Activated T-cell treated with anti-CD3 and anti-CD28 coated beads for 1 hour (primary cell): Measurements from ENCODE around the gene TPPP2.

Experiments
- DNase-seq: peaks from one replicate; pipeline ENCODE4 v3.0.0-alpha.2; 2020; ENCODE audit warnings: low read depth

TPPP2 gene

DNA sequence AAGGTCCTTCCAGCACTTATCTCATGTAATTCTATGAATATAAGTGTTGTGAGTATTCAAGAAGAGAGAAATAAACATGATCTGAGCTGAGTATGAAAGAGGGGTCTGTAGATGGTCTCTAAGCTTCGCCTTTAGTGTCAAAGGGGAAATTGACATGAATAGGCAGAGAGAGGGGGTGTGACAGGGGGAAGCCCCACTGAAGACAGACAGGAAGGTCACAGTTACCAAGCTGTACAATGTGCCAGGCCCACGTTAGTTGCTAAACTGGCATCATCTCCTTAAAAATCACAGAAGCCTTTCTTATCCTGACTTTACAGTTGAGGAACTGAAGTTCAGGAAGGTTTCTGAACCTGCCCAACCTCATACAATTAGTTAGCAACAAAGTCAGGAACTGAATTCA is 47.7 kb downstream of the TPPP2 start:
- DNase-seq = no peak

DNA sequence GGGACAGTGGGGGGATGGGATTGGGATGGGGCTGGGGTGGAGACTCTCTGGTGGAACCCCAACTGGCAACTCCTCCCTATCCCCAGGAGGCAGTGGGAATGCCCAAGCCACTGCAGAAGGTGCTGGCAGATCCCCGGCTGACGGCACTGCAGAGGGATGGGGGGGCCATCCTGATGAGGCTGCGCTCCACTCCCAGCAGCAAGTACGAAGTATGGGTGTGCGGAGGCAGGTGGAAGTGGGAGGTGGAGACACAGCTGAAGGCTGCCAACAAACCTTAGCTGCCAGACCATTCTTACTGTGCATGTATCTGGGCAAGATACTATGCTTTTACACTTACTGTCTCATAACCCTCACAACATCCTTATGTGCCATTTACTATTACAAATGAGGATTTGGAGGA is 48.3 kb downstream of the TPPP2 start:
- no peak for DNase-seq

DNA sequence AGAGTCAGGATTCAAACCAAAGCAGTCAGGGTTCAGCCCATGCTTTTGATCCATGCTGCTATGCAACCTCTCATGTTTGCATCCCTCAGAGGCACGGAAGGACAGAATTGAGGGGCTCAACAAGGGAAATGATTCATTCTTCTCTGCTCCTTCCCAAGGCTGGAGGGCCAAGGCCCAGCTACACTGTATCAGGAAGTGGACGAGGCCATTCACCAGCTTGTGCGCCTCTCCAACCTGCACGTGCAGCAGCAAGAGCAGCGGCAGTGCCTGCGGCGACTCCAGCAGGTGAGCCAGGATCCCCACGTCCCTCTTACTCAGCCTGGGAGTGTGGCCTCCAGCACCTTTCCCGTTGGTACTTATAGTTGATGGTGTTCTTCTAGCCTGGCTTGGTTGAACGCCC is 48.7 kb downstream of the TPPP2 start:
- DNase-seq = no peak

DNA sequence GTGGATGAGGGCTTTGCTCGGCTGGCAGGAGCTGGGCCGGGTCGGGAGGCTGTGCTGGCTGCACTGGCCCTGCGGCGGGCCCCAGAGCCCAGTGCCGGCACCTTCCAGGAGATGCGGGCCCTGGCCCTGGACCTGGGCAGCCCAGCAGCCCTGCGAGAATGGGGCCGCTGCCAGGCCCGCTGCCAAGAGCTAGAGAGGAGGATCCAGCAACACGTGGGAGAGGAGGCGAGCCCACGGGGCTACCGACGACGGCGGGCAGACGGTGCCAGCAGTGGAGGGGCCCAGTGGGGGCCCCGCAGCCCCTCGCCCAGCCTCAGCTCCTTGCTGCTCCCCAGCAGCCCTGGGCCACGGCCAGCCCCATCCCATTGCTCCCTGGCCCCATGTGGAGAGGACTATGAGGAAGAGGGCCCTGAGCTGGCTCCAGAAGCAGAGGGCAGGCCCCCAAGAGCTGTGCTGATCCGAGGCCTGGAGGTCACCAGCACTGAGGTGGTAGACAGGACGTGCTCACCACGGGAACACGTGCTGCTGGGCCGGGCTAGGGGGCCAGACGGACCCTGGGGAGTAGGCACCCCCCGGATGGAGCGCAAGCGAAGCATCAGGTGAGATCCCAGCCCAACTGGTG is 51.6 kb downstream of the TPPP2 start:
- DNase-seq = no peak
